Lower leg skin (tissue), 3 donors: ENCODE data around the gene CABCOCO1.

Experiments
- CTCF ChIP-seq, 3 donors: fragments of 450-650 bp; IDR thresholded peaks; one replicate each; pipeline ENCODE4 v1.5.1; 2016; ENCODE audit warnings: antibody characterized with exemption in 3 of 3, mild to moderate bottlenecking in 3 of 3, moderate library complexity in 2 of 3
- POLR2A ChIP-seq, 2 donors: fragments of 450-650 bp; IDR thresholded peaks; one replicate each; pipeline ENCODE4 v1.6.1; 2016 to 2017; ENCODE audit warnings: antibody characterized with exemption in 2 of 2, mild to moderate bottlenecking in 1 of 2, moderate library complexity in 1 of 2

- TF ChIP-seq POLR2A (IDR thresholded peaks at IDR 0.05) (no peak), CTCF (IDR thresholded peaks at IDR 0.05) (no peak)
Measured at GRCh38 chr10:61617180-61617579, 45.5 kb upstream of the CABCOCO1 start.
